ENCODE data around the gene SORCS2.

The SORCS2 gene

DNA sequence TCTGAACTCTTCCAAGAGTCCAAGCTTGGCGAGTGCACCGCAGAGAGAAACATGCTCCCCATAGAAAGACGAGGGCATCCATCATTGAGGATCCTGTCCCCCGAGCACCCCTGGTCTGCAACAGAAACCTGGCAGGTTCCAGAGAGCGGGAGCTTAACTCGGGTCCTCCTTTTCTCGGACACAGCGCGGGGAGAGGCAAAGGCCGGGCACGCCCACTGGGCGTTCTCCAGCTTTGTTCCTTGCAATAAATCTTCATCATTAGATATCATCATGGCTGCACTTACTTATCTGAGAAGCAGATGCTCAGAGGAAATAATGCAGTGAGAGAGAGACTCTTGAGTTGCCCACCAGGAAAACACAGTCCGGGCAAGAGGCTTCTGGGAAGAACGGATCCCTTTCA, 332.5 kb downstream of the SORCS2 start (continued):
- TF ChIP-seq, protein P1, sequence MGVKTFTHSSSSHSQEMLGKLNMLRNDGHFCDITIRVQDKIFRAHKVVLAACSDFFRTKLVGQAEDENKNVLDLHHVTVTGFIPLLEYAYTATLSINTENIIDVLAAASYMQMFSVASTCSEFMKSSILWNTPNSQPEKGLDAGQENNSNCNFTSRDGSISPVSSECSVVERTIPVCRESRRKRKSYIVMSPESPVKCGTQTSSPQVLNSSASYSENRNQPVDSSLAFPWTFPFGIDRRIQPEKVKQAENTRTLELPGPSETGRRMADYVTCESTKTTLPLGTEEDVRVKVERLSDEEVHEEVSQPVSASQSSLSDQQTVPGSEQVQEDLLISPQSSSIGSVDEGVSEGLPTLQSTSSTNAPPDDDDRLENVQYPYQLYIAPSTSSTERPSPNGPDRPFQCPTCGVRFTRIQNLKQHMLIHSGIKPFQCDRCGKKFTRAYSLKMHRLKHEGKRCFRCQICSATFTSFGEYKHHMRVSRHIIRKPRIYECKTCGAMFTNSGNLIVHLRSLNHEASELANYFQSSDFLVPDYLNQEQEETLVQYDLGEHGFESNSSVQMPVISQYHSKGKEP (tag by site-specific recombination; IDR thresholded peaks at IDR 0.05), result no peak
- TF ChIP-seq ZNF184 (tag by site-specific recombination; IDR thresholded peaks at IDR 0.05) (no peak), ZSCAN30 (tag by site-specific recombination; IDR thresholded peaks at IDR 0.05) (no peak), OSR2 (tag by site-specific recombination; IDR thresholded peaks at IDR 0.05) (no peak), ZNF350 (tag by site-specific recombination; IDR thresholded peaks at IDR 0.05) (no peak), GFI1B (tag by site-specific recombination; IDR thresholded peaks at IDR 0.05) (no peak), ZEB2 (tag by site-specific recombination; IDR thresholded peaks at IDR 0.05) (no peak), ZFP41 (tag by site-specific recombination; IDR thresholded peaks at IDR 0.05; ENCODE audit: borderline replicate concordance) (no peak)
- TF ChIP-seq, protein P2, sequence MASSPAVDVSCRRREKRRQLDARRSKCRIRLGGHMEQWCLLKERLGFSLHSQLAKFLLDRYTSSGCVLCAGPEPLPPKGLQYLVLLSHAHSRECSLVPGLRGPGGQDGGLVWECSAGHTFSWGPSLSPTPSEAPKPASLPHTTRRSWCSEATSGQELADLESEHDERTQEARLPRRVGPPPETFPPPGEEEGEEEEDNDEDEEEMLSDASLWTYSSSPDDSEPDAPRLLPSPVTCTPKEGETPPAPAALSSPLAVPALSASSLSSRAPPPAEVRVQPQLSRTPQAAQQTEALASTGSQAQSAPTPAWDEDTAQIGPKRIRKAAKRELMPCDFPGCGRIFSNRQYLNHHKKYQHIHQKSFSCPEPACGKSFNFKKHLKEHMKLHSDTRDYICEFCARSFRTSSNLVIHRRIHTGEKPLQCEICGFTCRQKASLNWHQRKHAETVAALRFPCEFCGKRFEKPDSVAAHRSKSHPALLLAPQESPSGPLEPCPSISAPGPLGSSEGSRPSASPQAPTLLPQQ (tag by site-specific recombination; IDR thresholded peaks at IDR 0.05), result no peak

DNA sequence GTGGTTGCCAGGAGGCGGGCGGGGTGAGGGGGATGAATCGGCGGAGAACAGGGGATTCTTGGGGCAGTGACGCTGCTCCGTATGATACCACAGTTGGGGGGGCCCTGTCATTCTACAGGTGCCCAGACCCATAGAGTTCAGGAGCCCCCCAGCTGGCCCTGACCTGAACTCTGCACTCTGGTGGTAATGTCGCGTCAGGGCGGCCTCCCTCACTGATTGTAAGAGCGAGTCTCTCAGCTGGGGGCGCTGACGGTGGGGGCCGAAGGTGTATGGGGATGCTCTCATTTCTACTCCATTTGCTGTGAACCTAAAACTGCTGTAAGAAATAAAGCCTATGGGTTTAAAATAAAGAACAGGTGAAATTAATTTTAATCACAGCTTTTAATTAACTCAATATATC, 334.2 kb downstream of the SORCS2 start:
- Histone ChIP-seq H3K9me3 (ENCODE audit: control insufficient read depth, insufficient read depth, low read depth, low read length) (no peaks in the 10 kb centered on the region), H3K36me3 (ENCODE audit: control insufficient read depth in 2 of 2, insufficient read depth in 1 of 2, low read length in 2 of 2) (no peaks in the 10 kb centered on the region), H3K27ac (ENCODE audit: extremely low read depth, low read depth, low read length) (no peak overlapping the region), H3K4me3 (ENCODE audit: low read depth, low read length) (no peak overlapping the region), H3K4me1 (ENCODE audit: control insufficient read depth, insufficient read depth, low read length) (no peaks in the 10 kb centered on the region)
- ChIA-PET CTCF (no interaction called here), POLR2A (no interaction called here)
- TF ChIP-seq GLIS1 (tag by site-specific recombination; IDR thresholded peaks at IDR 0.05) (peak; percentile 31), ZFHX2 (tag by site-specific recombination; conservative IDR thresholded peaks at IDR 0.05) (no peak)

DNA sequence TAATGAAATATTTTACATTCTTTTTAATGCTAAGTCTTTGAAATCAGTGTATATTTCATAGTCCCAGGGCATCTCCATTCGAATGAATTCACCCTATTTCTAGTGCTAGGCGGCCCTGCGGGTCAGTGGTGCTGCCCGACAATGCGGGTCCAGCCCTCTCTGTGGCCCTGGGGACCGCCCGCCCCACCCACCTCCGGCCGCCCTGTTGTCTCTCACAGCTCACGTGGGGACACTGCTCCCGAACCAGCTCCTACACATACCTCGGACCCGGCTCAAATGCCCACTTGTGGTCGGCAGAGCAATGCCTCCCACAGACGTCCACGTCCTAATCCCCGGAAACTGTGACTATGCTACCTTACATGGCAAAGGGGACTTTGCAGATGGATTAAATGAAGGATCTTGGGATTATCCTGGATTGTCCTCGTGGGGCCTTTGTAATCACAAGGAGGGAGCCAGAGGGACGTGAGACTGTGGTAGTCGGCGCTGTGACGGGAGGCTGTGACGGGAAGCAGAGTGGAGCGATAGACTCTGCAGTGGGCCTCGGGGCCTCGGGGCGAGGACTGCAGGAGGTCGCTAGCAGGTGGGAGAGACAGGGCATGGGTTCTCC, 334.7 kb downstream of the SORCS2 start:
- no peaks in the 10 kb centered on the region for H3K4me1 ChIP-seq (ENCODE audit: control insufficient read depth, insufficient read depth, low read length)
- ChIA-PET CTCF (no interaction called here), POLR2A (no interaction called here)
- H3K4me3 ChIP-seq (ENCODE audit: low read depth, low read length), result no peak overlapping the region
- no peak overlapping the region for H3K27ac ChIP-seq (ENCODE audit: extremely low read depth, low read depth, low read length)
- no peaks in the 10 kb centered on the region for H3K9me3 ChIP-seq (ENCODE audit: control insufficient read depth, insufficient read depth, low read depth, low read length)
- TF ChIP-seq ZBTB17 (tag by site-specific recombination; IDR thresholded peaks at IDR 0.05), result no peak
- peak; percentile 82; the same call in 1 of the 2 replicates for TF ChIP-seq GLIS1 (tag by site-specific recombination; IDR thresholded peaks at IDR 0.05)
- TF ChIP-seq REPIN1 (tag by site-specific recombination; IDR thresholded peaks at IDR 0.05; ENCODE audit: low read depth), result no peak
- no peaks in the 10 kb centered on the region for H3K36me3 ChIP-seq (ENCODE audit: control insufficient read depth in 2 of 2, insufficient read depth in 1 of 2, low read length in 2 of 2)

DNA sequence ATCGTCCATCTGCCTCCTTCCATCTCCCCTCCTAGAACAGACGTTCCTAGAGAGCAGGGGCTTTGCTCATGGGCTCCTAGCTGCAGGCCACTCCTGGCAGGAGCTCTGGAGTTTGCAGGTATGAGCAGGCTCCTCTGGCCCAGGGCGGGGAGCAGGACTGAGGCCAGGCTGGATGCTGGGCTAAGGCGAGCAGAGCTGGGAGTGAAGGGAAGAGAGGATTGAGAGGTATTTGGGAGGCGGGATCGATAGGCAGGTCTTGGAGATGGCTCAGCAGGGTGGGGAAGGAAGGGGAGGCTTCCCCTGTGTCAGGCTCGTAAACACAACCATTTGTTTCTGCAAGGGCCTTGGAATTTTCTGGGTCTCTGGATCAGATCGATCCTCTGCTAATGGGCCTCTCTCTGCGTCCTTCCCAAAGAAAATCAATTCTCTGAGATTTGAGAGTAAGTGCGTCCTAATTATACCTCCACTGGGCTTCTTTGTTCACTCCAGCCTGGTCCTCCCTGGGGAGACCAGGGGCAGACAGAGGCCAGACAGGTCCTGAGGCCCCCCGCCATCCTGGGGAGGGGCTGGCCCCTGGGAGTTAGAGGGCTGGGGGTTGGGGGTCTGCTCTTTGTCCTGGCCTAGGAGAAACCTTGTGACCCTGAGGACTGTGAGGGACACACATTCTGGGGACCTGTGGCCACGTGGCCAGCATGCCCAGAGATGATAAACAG, 337.2 kb downstream of the SORCS2 start:
- TF ChIP-seq PRDM1 (tag by site-specific recombination; IDR thresholded peaks at IDR 0.05), result no peak
- no peak for TF ChIP-seq ZNF433 (tag by site-specific recombination; IDR thresholded peaks at IDR 0.05; ENCODE audit: low read depth)
- TF ChIP-seq ZSCAN23 (tag by site-specific recombination; IDR thresholded peaks at IDR 0.05), result no peak
- TF ChIP-seq, protein P3, sequence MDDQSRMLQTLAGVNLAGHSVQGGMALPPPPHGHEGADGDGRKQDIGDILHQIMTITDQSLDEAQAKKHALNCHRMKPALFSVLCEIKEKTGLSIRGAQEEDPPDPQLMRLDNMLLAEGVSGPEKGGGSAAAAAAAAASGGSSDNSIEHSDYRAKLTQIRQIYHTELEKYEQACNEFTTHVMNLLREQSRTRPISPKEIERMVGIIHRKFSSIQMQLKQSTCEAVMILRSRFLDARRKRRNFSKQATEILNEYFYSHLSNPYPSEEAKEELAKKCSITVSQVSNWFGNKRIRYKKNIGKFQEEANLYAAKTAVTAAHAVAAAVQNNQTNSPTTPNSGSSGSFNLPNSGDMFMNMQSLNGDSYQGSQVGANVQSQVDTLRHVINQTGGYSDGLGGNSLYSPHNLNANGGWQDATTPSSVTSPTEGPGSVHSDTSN (CRISPR knock-in tag; IDR thresholded peaks at IDR 0.05), result no peak
- TF ChIP-seq OSR2 (tag by site-specific recombination; IDR thresholded peaks at IDR 0.05), result no peak
- TF ChIP-seq ZNF335 (tag by site-specific recombination; conservative IDR thresholded peaks at IDR 0.05), result no peak
- no peak for TF ChIP-seq TCF7L2 (IDR thresholded peaks at IDR 0.05; ENCODE audit: borderline replicate concordance, low read depth, low read length)
- TF ChIP-seq ZBTB17 (tag by site-specific recombination; IDR thresholded peaks at IDR 0.05), result no peak
- no peak for TF ChIP-seq ZNF133 (tag by site-specific recombination; IDR thresholded peaks at IDR 0.05)
- H3K4me3 ChIP-seq (ENCODE audit: low read depth, low read length), result no peak overlapping the region
- H3K27ac ChIP-seq (ENCODE audit: extremely low read depth, low read depth, low read length), result no peak overlapping the region
- no peaks in the 10 kb centered on the region for H3K9me3 ChIP-seq (ENCODE audit: control insufficient read depth, insufficient read depth, low read depth, low read length)
- no peaks in the 10 kb centered on the region for H3K4me1 ChIP-seq (ENCODE audit: control insufficient read depth, insufficient read depth, low read length)
- ChIA-PET POLR2A (no interaction called here), CTCF (no interaction called here)
- no peaks in the 10 kb centered on the region for H3K36me3 ChIP-seq (ENCODE audit: control insufficient read depth in 2 of 2, insufficient read depth in 1 of 2, low read length in 2 of 2)

Measured in HEK293 (cell line).